Measurements from ENCODE around the gene LSMEM2.
A peak's percentile ranks its signal among the peaks of the same experiment; 100 is the strongest.

GRCh38 chr3:50299929-50300680 is 21.2 kb downstream of the LSMEM2 start:
- TF ChIP-seq POLR2AphosphoS5 (IDR thresholded peaks at IDR 0.05) (no peak), CTCF (IDR thresholded peaks at IDR 0.05) (peak in 2 of 6 experiments; percentile 2 to 8), POLR2A (IDR thresholded peaks at IDR 0.05) (no peak), EP300 (IDR thresholded peaks at IDR 0.05) (no peak)
